ENCODE data around the gene CHTF8.
A peak's percentile ranks its signal among the peaks of the same experiment; 100 is the strongest.
"Not testable (repeated sequence)": the region's sequence is repeated elsewhere in the genome, so short reads cannot be mapped to it uniquely, and the experiment has no call there.

Gene CHTF8

DNA sequence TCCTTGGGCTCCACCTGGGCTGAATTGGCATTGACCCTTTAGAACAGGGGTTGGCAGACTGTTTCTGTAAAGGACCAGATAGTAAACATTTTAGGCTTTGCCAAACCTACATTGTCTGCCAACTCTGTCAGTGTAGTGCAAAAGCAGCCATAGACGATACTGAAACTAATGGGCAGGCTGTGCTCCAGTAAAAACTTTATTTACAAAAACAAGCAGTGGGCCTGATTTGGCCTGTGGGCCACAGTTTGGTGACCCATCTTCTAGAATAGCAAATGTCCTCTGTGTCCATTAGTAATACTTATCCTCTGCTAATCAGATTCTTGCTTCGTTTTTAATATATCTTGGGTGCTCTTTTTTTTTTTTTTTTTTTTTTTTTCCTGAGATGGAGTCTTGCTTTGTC, 6.2 kb upstream of the CHTF8 start:
- DNase-seq, result no peak

DNA sequence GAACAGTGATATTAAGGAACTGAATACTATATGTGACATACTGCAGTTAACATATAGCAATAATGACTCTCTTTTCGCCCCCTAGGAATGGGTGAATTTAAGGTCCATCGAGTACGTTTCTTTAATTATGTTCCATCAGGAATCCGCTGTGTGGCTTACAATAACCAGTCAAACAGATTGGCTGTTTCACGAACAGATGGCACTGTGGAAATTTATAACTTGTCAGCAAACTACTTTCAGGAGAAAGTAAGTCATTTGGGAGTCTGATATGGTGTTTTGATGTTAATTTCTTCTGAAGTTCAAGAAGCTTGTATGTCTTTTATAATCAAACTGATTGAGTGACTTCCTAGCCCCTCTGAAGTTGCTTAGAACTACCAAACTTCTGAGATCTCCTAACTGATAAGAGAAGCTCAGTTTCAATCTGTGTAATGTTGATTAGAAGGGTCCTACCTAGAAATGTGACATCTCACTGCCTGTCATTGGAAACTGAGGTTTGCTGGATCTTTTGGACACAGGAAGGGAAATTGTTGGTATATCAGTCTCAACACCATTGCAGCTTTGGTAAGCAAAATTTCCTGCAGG, 1.1 kb upstream of the CHTF8 start:
- DNase-seq, result no peak

DNA sequence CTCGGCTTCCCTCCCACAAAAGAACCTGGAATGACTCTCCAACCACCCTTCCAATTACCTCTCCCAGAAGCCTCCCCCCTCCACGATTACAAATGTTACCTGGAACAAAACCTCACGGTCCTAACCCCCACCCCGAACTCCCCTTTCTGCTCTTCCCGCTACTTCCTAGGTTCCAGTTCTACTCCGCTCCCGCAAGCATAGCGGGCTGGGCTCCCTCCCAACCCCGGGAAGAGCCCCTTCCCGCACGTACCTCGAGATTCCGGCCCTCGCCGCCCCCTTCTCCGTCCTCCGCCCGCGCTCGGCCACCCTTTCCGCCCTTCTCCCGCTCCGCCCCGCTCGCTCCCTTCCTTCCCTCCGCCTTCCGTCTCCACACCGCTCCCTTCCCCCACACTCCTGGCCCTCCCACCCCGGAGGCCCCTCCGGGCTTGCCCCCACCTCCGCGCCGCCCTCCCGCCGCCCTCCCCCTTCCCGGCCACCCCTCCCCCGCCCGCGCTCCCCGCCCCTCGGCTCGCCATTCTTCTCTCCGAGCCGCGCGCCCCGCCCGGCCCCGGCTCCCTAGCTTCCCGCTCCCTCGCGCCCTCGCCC, 457 bp downstream of the CHTF8 start:
- DNase-seq, result peak; percentile 58 to 69 (median 60)

DNA sequence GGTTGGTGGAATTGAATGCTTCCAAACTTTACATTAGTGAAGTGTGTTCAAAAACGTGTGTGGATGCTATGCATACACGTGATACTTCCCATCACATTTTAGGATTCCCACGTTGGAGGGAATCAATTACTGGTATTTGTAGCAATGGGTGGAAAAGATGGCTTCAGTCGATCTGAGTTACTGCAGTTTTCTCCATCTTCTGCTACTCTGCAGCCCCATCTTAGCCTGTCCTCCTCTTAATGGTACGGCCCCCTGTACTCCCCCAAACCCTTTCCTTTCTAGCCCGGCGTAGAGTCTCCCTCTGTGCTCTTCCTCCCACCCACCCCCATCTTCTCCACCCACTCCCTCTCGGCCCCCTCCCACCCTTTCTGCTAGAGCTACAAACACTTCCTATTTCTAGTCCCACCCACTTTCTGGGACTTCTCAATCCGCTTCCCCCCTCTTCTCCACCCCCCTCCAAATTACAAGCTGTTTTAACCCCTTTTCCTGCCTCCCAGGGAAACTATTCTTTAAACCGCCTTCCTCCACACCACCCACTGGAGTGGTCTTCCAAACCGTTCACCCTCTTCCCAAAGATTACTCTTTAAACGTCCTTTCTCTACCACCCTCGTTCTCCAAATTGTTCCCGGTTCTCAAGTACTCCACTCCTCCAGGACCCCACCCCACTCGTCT, 1.1 kb downstream of the CHTF8 start:
- peak in 1 of 5 donors; percentile 11 for DNase-seq

DNA sequence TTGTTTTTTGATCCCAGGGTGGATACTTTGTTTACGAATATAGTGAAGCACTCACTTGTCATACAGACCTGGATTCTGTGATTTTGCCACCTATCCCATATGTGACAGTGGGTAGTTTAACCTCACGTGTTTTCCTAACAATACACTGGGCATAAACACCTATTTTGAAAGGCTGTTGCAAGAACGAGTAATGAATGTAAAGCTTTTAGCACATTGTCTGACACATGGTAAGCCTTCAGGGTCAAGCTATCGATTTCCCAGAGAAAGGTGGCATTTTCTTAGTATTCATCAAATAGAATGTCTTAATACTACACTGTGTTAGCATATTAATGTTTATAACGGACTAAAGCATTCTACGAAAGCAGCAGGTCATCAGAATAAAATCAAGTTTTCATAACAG, 1.9 kb downstream of the CHTF8 start:
- DNase-seq, result no peak

DNA sequence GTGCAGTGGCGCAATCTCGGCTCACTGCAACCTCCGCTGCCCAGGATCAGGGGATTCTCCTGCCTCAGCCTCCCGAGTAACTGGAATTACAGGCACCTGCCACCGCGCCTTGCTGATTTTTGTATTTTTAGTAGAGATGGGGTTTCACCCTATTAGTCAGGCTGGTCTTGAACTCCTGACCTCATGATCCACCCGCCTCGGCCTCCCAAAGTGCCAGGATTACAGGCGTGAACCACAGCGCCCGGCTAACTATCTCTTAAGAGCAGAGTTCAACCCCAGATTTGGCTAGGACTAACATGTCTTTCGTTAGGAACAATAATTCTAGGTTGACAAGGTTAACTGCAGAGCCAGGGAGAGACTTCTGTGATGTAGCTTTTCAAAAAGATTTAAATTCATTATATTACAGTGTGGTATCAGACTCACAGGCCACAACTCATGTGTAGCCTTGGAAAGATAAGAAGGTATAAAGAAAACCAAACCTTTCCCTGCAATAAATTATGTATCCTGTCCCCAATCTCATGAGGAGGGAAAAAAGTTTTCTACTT, 4.3 kb downstream of the CHTF8 start:
- DNase-seq, result no peak

DNA sequence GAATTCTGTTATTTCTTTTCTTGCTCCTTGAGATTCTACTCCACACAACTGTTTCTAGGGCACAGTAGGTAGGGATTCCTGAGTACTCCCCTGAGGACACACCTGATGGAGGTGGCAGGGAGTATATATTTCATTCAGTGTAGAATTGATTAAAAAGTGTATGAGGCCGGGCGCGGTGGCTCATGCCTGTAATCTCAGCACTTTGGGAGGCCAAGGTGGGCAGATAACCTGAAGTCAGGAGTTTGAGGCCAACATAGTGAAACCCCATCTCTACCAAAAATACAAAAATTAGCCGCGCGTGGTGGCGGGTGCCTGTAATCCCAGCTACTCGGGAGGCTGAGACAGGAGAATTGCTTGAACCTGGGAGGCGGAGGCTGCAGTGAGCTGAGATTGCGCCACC, 5.6 kb downstream of the CHTF8 start:
- DNase-seq, result not testable (repeated sequence)

DNA sequence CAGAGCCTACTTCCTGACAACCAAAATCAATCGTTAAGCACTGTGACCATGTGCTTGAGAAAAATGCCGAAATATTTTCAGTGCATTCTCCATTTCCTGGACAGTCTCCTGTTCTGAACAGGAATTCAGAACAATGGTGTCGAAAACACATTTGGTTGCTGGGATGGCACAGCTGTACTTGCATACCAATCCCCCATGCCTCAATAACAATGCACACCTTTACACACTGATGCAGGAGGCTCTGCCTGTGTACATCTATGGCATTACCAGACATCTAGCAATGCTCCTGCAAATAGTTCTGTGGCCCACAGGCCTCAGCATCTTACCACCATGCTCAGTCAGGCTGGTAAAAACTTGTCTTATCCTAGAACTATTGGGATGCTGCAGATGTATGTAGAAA, 6.2 kb downstream of the CHTF8 start:
- DNase-seq, result no peak

DNA sequence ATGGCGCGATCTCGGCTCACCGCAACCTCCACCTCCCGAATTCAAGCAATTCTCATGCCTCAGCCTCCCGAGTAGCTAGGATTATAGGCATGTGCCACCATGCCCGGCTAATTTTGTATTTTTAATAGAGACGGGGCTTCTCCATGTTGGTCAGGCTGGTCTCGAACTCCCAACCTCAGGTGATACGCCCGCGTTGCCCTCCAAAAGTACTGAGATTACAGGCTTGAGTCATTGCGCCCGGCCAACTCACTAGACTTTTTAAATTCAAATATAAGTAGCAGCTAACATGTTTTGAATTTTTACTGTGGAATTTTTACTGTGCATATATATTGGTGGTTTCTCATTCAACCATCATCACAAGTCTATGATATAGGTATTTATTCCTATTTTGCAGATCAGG, 7.4 kb downstream of the CHTF8 start:
- DNase-seq, result not testable (repeated sequence)

DNA sequence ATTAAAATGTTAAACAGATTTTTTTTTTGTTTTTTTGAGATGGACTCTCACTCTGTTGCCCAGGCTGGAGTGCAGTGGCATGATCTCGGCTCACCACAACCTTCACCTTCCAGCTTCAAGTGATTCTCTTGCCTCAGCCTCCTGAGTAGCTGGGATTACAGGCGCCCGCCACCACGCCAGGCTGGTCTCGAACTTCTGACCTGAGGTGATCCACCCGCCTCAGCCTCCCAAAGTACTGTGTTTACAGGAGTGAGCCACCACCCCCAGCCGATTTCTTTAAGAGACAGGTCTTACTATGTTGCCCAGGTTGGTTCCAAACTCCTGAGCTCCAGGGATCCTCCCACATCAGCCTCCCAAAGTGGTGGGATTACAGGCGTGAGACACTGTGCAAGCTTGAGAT, 8.0 kb downstream of the CHTF8 start:
- not testable (repeated sequence) for DNase-seq

DNA sequence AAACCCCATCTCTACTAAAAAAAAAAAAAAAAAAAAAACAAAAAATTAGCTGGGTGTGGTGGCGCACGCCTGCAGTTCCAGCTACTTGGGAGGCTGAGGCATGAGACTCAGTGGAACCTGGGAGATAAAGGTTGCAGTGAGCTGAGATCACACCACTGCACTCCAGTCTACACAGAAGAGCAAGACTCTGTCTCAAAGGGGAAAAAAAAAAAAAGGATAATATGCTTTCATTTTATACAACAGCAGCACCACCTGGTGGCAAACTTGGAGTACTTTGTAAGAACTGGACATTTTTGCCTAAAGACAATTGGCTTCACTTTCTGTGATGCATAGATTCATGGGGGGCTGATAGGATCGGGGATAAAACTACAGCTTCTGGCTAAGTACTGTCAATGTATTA, 8.5 kb downstream of the CHTF8 start:
- DNase-seq, result peak; percentile 33 to 69 (median 53)

DNA sequence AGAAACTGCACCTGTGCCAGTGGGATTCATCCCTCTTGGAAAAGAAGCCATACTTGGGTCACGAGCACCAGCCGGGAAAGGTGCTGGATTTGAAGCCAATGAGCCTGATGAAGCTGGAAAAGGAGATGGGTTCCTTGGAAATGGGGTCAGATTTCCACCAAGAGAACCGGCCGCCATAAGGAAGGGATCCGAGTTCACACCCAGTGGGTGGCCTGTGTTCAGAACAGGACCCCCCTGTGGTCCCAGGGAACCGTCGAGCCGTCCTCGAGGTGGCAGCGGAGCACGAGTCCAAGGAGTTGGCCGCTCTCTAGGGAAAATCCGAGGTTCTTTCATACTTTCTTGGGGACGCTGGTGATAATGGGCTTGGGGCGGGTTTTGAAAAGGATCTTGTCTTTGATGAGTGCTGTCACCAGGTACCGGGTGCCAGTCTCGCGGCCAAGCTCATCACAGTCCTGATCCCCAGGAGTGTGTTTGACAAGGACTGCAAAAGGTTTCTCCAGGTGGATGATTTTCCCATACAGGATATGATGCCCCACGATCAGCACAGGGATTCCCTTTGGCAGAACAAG, 12.2 kb downstream of the CHTF8 start:
- DNase-seq, result no peak

DNA sequence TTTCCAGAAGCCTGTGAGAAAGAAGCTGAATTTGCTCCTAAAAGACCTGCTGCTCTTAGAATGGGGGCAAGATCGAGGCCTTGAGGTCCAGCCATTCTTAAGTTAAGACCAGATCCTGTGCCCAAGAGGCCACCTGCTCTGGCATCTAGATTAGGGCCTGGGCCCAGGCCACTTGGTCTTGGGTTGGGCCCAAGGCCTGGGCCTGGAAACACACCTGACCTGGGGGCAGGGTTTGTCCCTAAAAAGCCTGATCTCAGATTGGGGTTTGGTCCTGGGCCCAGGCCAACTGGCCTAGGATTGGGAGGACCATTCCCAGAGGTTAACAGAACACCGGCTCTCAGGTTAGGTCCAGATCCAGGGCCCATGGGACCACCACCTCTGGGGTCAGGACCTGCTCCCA, 12.9 kb downstream of the CHTF8 start:
- DNase-seq, result no peak

DNA sequence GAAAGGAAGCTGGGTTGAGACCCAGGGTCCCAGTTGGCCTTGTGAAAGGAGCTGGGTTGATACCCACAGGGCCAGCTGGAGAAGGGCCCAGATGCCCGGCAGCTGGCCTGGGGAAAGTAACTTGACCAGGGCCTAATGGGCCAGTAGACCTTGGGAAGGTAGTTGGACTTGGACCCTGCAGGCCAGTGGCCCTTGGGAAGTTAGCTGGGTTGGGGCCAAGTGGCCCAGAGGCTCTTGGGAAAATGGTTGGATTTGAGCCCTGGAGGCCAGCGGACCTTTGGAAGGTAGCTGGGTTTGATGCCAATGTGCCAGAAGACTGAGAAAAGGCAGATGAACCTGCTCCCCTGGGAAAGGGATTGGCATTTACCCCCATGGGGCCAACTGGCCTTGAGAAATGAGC, 13.4 kb downstream of the CHTF8 start:
- no peak for DNase-seq

DNA sequence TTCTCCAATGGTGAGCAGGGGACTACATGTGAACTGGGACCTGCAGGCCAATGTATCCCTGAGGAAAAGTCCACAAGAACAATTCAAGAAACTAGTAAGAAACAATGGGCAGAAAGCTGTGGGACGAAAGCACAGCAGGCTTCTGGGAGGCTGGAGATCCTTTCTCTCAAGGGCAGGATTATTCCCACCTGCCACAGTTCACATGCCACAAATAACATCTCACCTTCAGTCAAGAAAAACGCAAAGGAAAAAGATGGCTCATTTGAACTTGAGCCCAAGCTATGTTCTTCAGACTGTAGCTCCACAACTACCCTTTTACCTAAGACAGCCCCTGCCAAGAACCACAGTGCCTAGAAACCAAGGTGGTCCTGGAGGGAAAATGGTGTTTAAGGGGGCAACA, 13.9 kb downstream of the CHTF8 start:
- DNase-seq, result no peak

DNA sequence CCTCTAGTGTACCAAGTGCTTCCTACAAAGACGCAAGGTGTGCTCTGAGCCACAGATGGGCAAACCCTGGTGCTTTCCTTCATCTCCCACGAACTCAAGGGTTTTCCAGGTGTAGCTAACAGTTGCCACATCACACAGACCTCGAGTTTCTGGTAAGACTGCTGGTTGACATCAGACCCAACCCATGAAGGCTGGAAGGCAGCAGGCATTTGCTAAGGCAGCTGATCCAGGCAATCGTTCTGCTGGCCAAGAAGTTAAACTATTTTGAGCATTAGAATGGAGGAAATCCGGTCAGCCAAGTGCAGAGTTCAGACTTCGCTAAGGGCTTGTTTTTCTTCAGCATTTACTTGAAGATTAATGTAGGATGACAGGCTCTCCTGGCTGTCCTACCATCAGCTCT, 15.5 kb downstream of the CHTF8 start:
- DNase-seq, result no peak

DNA sequence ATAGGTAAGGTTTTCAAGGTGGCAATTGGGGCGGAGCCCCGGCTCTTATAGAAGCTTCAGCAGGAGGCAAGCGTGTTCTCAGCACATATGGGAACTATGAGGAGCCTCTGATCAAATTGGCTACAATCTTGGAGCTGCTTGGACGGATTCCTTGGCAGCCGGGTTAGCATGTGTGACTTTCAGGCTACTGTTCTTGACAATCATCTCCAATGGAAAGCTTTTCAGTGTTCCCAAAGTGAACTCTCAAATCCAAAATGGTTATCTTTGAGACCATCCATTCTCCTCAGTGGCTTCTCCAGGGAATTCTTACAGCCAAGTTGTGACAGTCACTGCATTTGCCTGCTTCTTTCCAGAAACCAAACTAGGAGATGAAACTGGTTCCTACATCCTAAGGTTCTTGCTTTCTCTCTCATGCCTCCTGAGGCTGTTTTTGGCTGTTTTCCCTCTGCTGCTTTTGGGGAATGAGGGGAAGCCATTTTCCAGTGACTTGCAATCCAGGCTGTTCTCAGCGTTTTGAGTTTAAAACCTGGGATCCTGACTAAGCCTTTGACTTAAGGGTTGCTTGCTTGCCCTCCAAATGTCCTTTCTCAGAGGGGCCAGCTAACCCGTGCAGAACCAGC, 16.0 kb downstream of the CHTF8 start:
- DNase-seq, result no peak

DNA sequence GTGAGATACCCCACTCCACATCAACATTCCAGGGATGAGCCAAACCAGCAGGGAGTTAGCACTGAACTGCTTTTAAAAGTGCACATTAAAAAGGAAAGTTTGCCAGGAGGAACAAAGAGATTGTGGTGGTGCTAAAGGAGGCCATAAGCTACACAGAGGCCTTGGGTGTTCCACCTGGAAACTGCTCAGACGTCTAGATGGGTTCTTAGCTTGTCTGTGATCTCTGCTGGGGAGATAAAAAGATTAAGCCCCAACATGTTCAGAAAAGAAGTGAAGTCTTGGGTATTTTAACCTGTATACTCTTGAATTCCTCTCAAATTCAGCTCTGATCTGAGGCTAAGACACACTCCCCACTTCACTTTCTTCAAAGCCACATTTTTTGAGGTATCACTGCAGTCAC, 16.6 kb downstream of the CHTF8 start:
- DNase-seq, result no peak

DNA sequence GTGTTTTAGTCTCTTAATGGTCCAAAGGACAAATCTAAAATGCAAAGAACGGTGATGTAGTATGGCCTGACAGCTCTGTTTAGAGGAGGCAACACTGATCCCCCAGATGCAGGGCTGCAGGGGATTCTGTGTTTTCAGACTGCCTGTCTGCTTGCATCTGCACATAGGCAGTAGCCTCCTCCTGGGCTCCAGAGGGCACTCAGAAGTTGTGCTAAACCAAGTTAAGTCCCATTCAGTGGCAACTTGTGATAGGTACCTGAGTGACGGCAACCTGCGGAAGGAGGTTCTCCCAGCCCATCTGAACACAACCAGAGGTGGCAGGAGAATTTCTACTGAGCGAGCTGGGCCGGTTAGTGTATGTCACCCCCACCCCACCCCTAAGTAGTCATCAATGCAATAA, 17.0 kb downstream of the CHTF8 start:
- DNase-seq, result no peak

DNA sequence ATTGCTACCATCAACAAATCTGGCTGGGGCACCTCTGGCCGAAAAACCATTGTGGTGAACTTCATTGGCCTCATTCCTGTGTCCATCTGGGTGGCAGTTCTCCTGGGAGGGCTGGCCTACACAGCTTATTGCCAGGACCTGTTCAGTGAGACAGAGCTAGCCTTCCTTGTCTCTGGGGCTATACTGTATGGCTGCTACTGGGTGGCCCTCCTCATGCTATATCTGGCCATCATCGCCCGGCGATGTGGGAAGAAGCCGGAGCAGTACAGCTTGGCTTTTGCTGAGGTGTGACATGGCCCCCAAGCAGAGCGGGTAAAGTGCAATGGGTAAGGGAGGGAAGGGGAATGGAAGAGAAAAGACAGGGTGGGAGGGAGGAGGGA, 17.4 kb downstream of the CHTF8 start:
- no peak for DNase-seq

DNA sequence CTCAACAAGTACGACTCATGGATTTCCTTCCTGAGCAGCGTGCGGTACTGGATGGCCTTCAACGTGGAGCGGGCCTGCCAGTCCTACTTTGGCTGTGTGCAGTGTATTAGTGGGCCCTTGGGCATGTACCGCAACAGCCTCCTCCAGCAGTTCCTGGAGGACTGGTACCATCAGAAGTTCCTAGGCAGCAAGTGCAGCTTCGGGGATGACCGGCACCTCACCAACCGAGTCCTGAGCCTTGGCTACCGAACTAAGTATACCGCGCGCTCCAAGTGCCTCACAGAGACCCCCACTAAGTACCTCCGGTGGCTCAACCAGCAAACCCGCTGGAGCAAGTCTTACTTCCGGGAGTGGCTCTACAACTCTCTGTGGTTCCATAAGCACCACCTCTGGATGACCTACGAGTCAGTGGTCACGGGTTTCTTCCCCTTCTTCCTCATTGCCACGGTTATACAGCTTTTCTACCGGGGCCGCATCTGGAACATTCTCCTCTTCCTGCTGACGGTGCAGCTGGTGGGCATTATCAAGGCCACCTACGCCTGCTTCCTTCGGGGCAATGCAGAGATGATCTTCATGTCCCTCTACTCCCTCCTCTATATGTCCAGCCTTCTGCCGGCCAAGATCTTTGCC, 17.9 kb downstream of the CHTF8 start:
- no peak for DNase-seq

DNA sequence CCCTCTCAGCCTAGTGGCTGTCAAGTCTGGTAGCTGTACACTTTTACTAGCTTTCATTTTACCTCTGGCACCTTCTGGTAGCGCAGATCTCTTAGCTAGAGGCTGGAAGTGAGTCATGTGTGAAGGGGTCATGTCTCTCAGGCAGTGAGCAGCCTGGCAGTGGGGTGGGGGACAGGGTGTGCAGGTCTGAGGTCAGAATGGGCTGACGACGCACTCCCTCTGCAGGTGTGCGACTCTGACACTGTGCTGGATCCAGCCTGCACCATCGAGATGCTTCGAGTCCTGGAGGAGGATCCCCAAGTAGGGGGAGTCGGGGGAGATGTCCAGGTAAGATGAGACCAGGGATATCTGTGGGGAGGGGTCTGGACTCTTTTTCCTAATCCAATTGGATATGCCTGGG, 19.2 kb downstream of the CHTF8 start:
- DNase-seq, result no peak
